Keratinocyte (primary cell): ENCODE measurements around the gene PTPRN2. TPM values are rescaled to one million over a fixed set of nuclear protein-coding genes. Genes with fewer than 3 reads are reported as not detected.

Source experiments
- DNase-seq: peaks from one replicate; pipeline ENCODE4 v3.0.0-alpha.2; 2011; ENCODE audit warnings: low read depth, missing footprints, low spot score
- FAIRE-seq: peaks from 2 replicates; lab custom pipeline; 2011; peaks lifted over from hg19 to GRCh38; lab: Jason Lieb, UNC
- H2AFZ ChIP-seq: 2 replicates; pipeline ENCODE4 v1.6.0; 2012; ENCODE audit warnings: low read length, control low read depth, inconsistent platforms; ENCODE audit not compliant: control insufficient read depth
- H3K27ac ChIP-seq: 2 replicates; pipeline ENCODE4 v1.5.1; 2011; ENCODE audit warnings: low read length; ENCODE audit not compliant: control insufficient read depth, insufficient read depth
- H3K27me3 ChIP-seq: 3 replicates; pipeline ENCODE4 v1.6.0; 2011; ENCODE audit warnings: low read length; ENCODE audit not compliant: control insufficient read depth, insufficient read depth; ENCODE audit errors: extremely low read depth
- H3K36me3 ChIP-seq, 2 experiments: 2 replicates in 1 of 2; 3 replicates in 1 of 2; pipeline ENCODE4 v1.5.1; 2011; ENCODE audit warnings: low read length in 2 of 2, mild to moderate bottlenecking in 1 of 2; ENCODE audit not compliant: control insufficient read depth in 2 of 2, insufficient read depth in 2 of 2; ENCODE audit errors: extremely low read depth in 1 of 2
- H3K4me1 ChIP-seq: 3 replicates; pipeline ENCODE4 v1.5.1; 2011; ENCODE audit warnings: low read length; ENCODE audit not compliant: control insufficient read depth, insufficient read depth; ENCODE audit errors: extremely low read depth
- H3K4me2 ChIP-seq: 3 replicates; pipeline ENCODE4 v1.6.0; 2011; ENCODE audit warnings: low read depth, low read length; ENCODE audit not compliant: control insufficient read depth, insufficient read depth; ENCODE audit errors: extremely low read depth
- H3K4me3 ChIP-seq, 3 experiments: fragments of 200-600 bp in 1 of 3; sonication (generic) in 1 of 3; 2 replicates in 2 of 3; 3 replicates in 1 of 3; pipeline ENCODE4 v1.5.1; 2011 to 2016; ENCODE audit warnings: low read length in 3 of 3, mild to moderate bottlenecking in 3 of 3, control low read depth in 2 of 3, inconsistent platforms in 1 of 3, low read depth in 1 of 3, mixed read lengths in 1 of 3, mixed run types in 1 of 3, moderate library complexity in 1 of 3; ENCODE audit not compliant: control insufficient read depth in 2 of 3, insufficient read depth in 2 of 3; ENCODE audit errors: extremely low read depth in 1 of 3
- H3K79me2 ChIP-seq: 2 replicates; pipeline ENCODE4 v1.6.0; 2012; ENCODE audit warnings: low read length; ENCODE audit not compliant: control insufficient read depth, insufficient read depth
- H3K9ac ChIP-seq: 3 replicates; pipeline ENCODE4 v1.6.0; 2011; ENCODE audit warnings: low read length; ENCODE audit not compliant: control insufficient read depth, insufficient read depth; ENCODE audit errors: extremely low read depth
- H3K9me1 ChIP-seq: 3 replicates; pipeline ENCODE4 v1.6.0; 2011; ENCODE audit warnings: low read length; ENCODE audit not compliant: control insufficient read depth, insufficient read depth; ENCODE audit errors: extremely low read depth
- H3K9me3 ChIP-seq: 2 replicates; pipeline ENCODE4 v1.5.1; 2012; ENCODE audit warnings: low read depth, low read length; ENCODE audit not compliant: control insufficient read depth
- H4K20me1 ChIP-seq: 3 replicates; pipeline ENCODE4 v1.6.0; 2011; ENCODE audit warnings: low read length; ENCODE audit not compliant: control insufficient read depth, insufficient read depth; ENCODE audit errors: extremely low read depth
- EZH2 ChIP-seq: IDR thresholded peaks from one replicate; pipeline ENCODE4 v1.6.1; 2012; ENCODE audit warnings: inconsistent platforms, mild to moderate bottlenecking, low read length, moderate library complexity
- dilution Hi-C: fragments of 300-500 bp; cut with MboI; formaldehyde crosslinking; loops from one replicate; pipeline ENCODE4 v1.7.0; 2020; ENCODE audit warnings: low sequenced_read_pairs; ENCODE audit not compliant: extremely low pct_ligation_motif_present
- polyA plus RNA-seq, 5 experiments: library from polyadenylated mRNA; depleted of rRNA in 3 of 5; stranded (reverse) in 3 of 5; stranded (forward) in 1 of 5; unstranded in 1 of 5; fragments of >200 nt; gene quantifications; 1 replicate in 1 of 5; 2 replicates in 3 of 5; 3 replicates in 1 of 5; pipeline versions ENCODE4 v1.2.1 to v1.2.3, GENCODE V29; 2011 to 2012; ENCODE audit warnings: missing spikeins in 2 of 5, low read depth in 1 of 5, low replicate concordance in 1 of 5
- TF ChIP-seq, protein P1 (sequence below), 3 experiments: IDR thresholded peaks in 1 of 3; conservative IDR thresholded peaks in 1 of 3; optimal IDR thresholded peaks in 1 of 3; 2 replicates in 2 of 3; 3 replicates in 1 of 3; pipeline versions ENCODE3 to v1.5.1; 2011; ENCODE audit warnings: low read length in 3 of 3, mild to moderate bottlenecking in 3 of 3, moderate library complexity in 2 of 3, control low read depth in 1 of 3, inconsistent platforms in 1 of 3; ENCODE audit not compliant: insufficient read depth in 2 of 3; ENCODE audit errors: extremely low read depth in 1 of 3

PTPRN2 gene
- polyA plus RNA-seq, 1 donor (not counting 4 experiments of a cell fraction or from before 2014, with no cell fraction given) = not detected

DNA sequence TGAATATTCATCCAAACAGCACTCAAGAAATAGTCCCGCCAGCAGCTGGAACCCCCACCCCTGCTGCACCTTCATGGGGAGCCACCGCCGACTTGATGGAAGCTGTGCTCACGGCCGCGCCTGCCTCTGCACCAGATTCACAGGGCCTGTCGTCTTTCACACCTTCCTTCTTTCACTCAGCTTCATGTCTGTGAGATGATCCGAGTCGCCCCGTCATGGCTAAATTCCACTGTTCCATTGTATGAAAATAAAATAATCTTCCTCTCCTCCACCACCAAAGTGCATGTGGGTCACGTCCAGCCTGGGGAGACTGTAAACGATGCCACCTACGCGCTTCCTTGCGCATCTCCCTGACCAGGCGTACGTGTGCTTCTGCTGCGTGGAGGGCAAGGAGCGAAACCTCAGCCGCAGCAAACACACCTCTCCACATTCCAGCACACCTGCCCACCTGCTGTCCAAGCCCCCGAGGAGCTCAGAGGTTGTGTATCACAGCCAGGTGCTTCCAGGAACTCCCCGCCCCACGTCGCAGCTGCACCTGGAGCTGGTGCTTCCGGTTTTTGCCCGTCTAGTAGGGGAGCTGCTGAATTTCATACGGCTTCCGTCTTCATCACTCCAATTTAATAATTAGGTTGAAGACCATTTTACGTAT lies 137.0 kb downstream of the PTPRN2 start:
- Histone ChIP-seq H3K9me1 (no peaks in the 10 kb centered on the region), H3K9me3 (peaks cover 8% of the 10 kb centered on the region), H4K20me1 (no peaks in the 10 kb centered on the region), H3K27me3 (no peaks in the 10 kb centered on the region), H3K4me1 (no peaks in the 10 kb centered on the region), H2AFZ (no peak overlapping the region), H3K27ac (no peak overlapping the region), H3K36me3 (no peaks in the 10 kb centered on the region), H3K4me3 (no peak overlapping the region), H3K9ac (no peak overlapping the region), H3K79me2 (no peaks in the 10 kb centered on the region), H3K4me2 (no peak overlapping the region)
- dilution Hi-C loops = no loop called here
- no peak for TF ChIP-seq EZH2
- TF ChIP-seq, protein P1, sequence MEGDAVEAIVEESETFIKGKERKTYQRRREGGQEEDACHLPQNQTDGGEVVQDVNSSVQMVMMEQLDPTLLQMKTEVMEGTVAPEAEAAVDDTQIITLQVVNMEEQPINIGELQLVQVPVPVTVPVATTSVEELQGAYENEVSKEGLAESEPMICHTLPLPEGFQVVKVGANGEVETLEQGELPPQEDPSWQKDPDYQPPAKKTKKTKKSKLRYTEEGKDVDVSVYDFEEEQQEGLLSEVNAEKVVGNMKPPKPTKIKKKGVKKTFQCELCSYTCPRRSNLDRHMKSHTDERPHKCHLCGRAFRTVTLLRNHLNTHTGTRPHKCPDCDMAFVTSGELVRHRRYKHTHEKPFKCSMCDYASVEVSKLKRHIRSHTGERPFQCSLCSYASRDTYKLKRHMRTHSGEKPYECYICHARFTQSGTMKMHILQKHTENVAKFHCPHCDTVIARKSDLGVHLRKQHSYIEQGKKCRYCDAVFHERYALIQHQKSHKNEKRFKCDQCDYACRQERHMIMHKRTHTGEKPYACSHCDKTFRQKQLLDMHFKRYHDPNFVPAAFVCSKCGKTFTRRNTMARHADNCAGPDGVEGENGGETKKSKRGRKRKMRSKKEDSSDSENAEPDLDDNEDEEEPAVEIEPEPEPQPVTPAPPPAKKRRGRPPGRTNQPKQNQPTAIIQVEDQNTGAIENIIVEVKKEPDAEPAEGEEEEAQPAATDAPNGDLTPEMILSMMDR (optimal IDR thresholded peaks at IDR 0.05 in 1 of 3, IDR thresholded peaks at IDR 0.05 in 1 of 3, conservative IDR thresholded peaks at IDR 0.05 in 1 of 3; ENCODE audit: extremely low read depth in 1 of 3, insufficient read depth in 2 of 3, low read length in 3 of 3) = no peak
- FAIRE-seq = no peak
- DNase-seq = no peak

DNA sequence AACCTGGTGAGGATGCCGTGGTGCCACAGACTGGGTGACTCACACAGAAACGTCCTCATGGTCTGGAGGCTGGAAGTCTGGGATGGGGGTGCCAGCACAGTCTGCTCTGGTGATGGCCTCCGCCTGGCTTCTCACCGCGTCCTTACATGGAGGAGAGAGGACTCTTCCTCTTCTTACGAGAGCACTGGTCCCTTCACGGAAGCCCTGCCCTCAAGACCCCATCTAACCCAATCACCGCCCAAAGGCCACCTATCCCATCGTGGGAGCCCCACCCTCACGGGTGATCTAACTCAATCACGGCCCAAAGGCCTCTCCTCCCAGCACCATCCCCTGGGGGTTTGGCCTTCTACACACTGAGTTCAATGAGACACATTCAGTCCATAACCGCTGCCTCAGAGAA lies 137.7 kb downstream of the PTPRN2 start:
- Histone ChIP-seq H4K20me1 (no peaks in the 10 kb centered on the region), H3K36me3 (no peaks in the 10 kb centered on the region), H3K27me3 (no peaks in the 10 kb centered on the region), H3K4me2 (no peak overlapping the region), H3K79me2 (no peaks in the 10 kb centered on the region), H3K27ac (no peak overlapping the region), H3K4me1 (no peaks in the 10 kb centered on the region), H3K9ac (no peak overlapping the region), H3K4me3 (no peak overlapping the region), H3K9me3 (peaks cover 11% of the 10 kb centered on the region), H2AFZ (no peak overlapping the region), H3K9me1 (no peaks in the 10 kb centered on the region)
- no peak for FAIRE-seq
- dilution Hi-C loops = no loop called here
- no peak for DNase-seq
- TF ChIP-seq, protein P1 (optimal IDR thresholded peaks at IDR 0.05 in 1 of 3, IDR thresholded peaks at IDR 0.05 in 1 of 3, conservative IDR thresholded peaks at IDR 0.05 in 1 of 3; ENCODE audit: extremely low read depth in 1 of 3, insufficient read depth in 2 of 3, low read length in 3 of 3) = no peak
